Lower lobe of right lung (tissue), 2 donors: ENCODE results near the gene PRSS48. TPM values are rescaled to one million over a fixed set of nuclear protein-coding genes. Genes with fewer than 3 reads are reported as not detected.

Source experiments
- ATAC-seq, 2 donors: fragments of 200-7000 bp; cut with Tn5 transposase; one replicate each; pipeline ENCODE4 v1.9.1; 2020 to 2022; ENCODE audit warnings: mild to moderate bottlenecking in 2 of 2, moderate library complexity in 2 of 2
- DNase-seq: peaks from one replicate; pipeline ENCODE4 v3.0.0-alpha.2; 2020
- H3K27ac ChIP-seq: fragments of 200-600 bp; one replicate; pipeline ENCODE4 v1.8.0; 2022
- H3K27me3 ChIP-seq: fragments of 200-600 bp; one replicate; pipeline ENCODE4 v1.8.0; 2022; ENCODE audit warnings: low read depth
- H3K36me3 ChIP-seq: fragments of 200-600 bp; one replicate; pipeline ENCODE4 v1.8.0; 2022; ENCODE audit warnings: mild to moderate bottlenecking
- H3K4me1 ChIP-seq: fragments of 200-600 bp; one replicate; pipeline ENCODE4 v1.8.0; 2022
- H3K4me3 ChIP-seq: fragments of 200-600 bp; one replicate; pipeline ENCODE4 v1.8.0; 2022; ENCODE audit warnings: mild to moderate bottlenecking
- H3K9me3 ChIP-seq: fragments of 200-600 bp; one replicate; pipeline ENCODE4 v1.8.0; 2022
- CTCF ChIP-seq: fragments of 200-600 bp; IDR thresholded peaks from one replicate; pipeline ENCODE4 v1.8.0; 2022; ENCODE audit warnings: antibody characterized with exemption, mild to moderate bottlenecking
- intact Hi-C: fragments of 100-400 bp; cut with DNase I; formaldehyde crosslinking; loops from one replicate; pipeline ENCODE4 v1.11.0; 2022
- long read RNA-seq: library from polyadenylated mRNA; unstranded; transcript quantifications from one replicate; pipeline ENCODE4 v2.0.0, GENCODE V29; 2021
- total RNA-seq: library from RNA; stranded (reverse); fragmentation: NEBNext Ultra II Directional; extraction: Animal tissue kit (Norgen Biotek cat#: 25700); gene quantifications from one replicate; pipeline ENCODE4 v1.2.1, GENCODE V29; 2021
- donor health status: DM: no; HTN: yes; CAD: no; lungs with severe emphysema.

PRSS48 gene
- total RNA-seq = not detected
- long read RNA-seq, partial matches to known transcripts = 0 of 1 reads
- long read RNA-seq, other reads (novel, unspliced or antisense) = 1 of 1 reads

GRCh38 chr4:151276787-151277562 is at the start of gene PRSS48:
PRSS48 (plus strand) TSS chr4:151277161; CDS start chr4:151277173, 12 bp downstream.
- Histone ChIP-seq H3K9me3 (no peaks in the 10 kb centered on the region), H3K4me3 (no peak within 1 kb of the TSS), H3K27ac (no peak within 1 kb of the TSS), H3K4me1 (peaks cover 11% of the 10 kb centered on the region), H3K36me3 (no peaks in the 10 kb centered on the region), H3K27me3 (no peaks in the 10 kb centered on the region)
- DNase-seq = peak; percentile 57
- intact Hi-C loops = no loop called here
- peak; percentile 81 to 82 for ATAC-seq
- peak; percentile 68 for TF ChIP-seq CTCF

GRCh38 chr4:151227172-151227571 is 49.8 kb upstream of the PRSS48 start:
- Histone ChIP-seq H3K4me3 (peak overlapping the region; percentile 48), H3K27me3 (no peaks in the 10 kb centered on the region), H3K36me3 (no peaks in the 10 kb centered on the region), H3K9me3 (no peaks in the 10 kb centered on the region), H3K27ac (peak overlapping the region; percentile 77), H3K4me1 (peaks cover 10% of the 10 kb centered on the region)
- intact Hi-C loops = no loop called here
- DNase-seq (no peak), ATAC-seq (no peak)
- TF ChIP-seq CTCF = no peak

- TF ChIP-seq CTCF = no peak
- Histone ChIP-seq H3K27ac (peak overlapping the region; percentile 77), H3K36me3 (no peaks in the 10 kb centered on the region), H3K4me3 (peak overlapping the region; percentile 48), H3K27me3 (no peaks in the 10 kb centered on the region), H3K4me1 (peaks cover 10% of the 10 kb centered on the region), H3K9me3 (no peaks in the 10 kb centered on the region)
- DNase-seq (no peak), ATAC-seq (peak; percentile 80 to 83)
- intact Hi-C loops = no loop called here
Observed at GRCh38 chr4:151227731-151228130, 49.2 kb upstream of the PRSS48 start.

GRCh38 chr4:151228189-151229119 is 48.5 kb upstream of the PRSS48 start:
- intact Hi-C loops = no loop called here
- Histone ChIP-seq H3K27ac (peak overlapping the region; percentile 77), H3K27me3 (no peaks in the 10 kb centered on the region), H3K4me3 (peak overlapping the region; percentile 48), H3K36me3 (no peaks in the 10 kb centered on the region), H3K4me1 (peaks cover 10% of the 10 kb centered on the region), H3K9me3 (no peaks in the 10 kb centered on the region)
- DNase-seq = no peak
- ATAC-seq = no peak
- TF ChIP-seq CTCF = no peak

GRCh38 chr4:151231915-151232595 is 44.9 kb upstream of the PRSS48 start:
- Histone ChIP-seq H3K9me3 (no peaks in the 10 kb centered on the region), H3K36me3 (no peaks in the 10 kb centered on the region), H3K27ac (no peak overlapping the region), H3K27me3 (no peaks in the 10 kb centered on the region), H3K4me3 (no peak overlapping the region), H3K4me1 (peaks cover 10% of the 10 kb centered on the region)
- DNase-seq = no peak
- intact Hi-C loops = no loop called here
- no peak for TF ChIP-seq CTCF
- no peak for ATAC-seq
